ENCODE data around the gene CDH6.

DNA sequence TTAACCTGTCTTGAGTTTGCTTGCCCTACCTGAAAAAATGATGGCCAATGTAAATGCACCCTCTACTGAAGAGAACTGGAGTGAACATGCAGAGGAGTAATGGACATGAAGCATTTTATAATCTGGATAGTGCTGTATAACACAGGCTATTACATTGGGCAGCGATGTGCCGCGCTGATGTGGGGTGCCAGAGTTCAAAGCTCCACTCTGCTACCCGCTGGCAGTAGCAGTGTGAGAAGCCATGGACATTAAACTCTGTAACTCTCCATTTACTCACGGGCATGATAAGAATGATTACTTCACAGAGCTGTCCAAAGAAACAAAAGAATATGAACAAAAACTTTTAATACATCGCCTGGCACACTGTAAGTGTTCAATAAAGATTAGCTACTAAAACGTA lies 7.5 kb upstream of the CDH6 start:
- TF ChIP-seq, protein P1, sequence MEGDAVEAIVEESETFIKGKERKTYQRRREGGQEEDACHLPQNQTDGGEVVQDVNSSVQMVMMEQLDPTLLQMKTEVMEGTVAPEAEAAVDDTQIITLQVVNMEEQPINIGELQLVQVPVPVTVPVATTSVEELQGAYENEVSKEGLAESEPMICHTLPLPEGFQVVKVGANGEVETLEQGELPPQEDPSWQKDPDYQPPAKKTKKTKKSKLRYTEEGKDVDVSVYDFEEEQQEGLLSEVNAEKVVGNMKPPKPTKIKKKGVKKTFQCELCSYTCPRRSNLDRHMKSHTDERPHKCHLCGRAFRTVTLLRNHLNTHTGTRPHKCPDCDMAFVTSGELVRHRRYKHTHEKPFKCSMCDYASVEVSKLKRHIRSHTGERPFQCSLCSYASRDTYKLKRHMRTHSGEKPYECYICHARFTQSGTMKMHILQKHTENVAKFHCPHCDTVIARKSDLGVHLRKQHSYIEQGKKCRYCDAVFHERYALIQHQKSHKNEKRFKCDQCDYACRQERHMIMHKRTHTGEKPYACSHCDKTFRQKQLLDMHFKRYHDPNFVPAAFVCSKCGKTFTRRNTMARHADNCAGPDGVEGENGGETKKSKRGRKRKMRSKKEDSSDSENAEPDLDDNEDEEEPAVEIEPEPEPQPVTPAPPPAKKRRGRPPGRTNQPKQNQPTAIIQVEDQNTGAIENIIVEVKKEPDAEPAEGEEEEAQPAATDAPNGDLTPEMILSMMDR (IDR thresholded peaks at IDR 0.05), result no peak
- TF ChIP-seq POLR2A (IDR thresholded peaks at IDR 0.05), result no peak
- no peak for TF ChIP-seq POLR2AphosphoS5 (IDR thresholded peaks at IDR 0.05)
- TF ChIP-seq EP300 (IDR thresholded peaks at IDR 0.05), result no peak
